GM18907 (cell line): ENCODE data around the gene DHRS7B.
A peak's percentile ranks its signal among the peaks of the same experiment; 100 is the strongest.
"Not testable (repeated sequence)": the region's sequence is repeated elsewhere in the genome, so short reads cannot be mapped to it uniquely, and the experiment has no call there.

Source experiments
- ATAC-seq: cut with Tn5 transposase; IDR thresholded peaks from one replicate; pipeline ENCODE4 v1.9.1; 2021; ENCODE audit warnings: mild to moderate bottlenecking, moderate library complexity; ENCODE audit not compliant: unreplicated experiment

The DHRS7B gene

GRCh38 chr17:21126645-21127508, at the start of gene DHRS7B:
TSS of gene DHRS7B (plus strand) at chr17:21126964. CDS start at chr17:21126972, 8 bp downstream.
- peak; percentile 95 for ATAC-seq

GRCh38 chr17:21077281-21077680, 49.5 kb upstream of the DHRS7B start:
- no peak for ATAC-seq

- ATAC-seq, result no peak
Observed at GRCh38 chr17:21078016-21078780, 48.6 kb upstream of the DHRS7B start.

- ATAC-seq, result no peak
Observed at GRCh38 chr17:21079196-21079595, 47.6 kb upstream of the DHRS7B start.

GRCh38 chr17:21082001-21082436, 44.7 kb upstream of the DHRS7B start:
- ATAC-seq, result no peak

- not testable (repeated sequence) for ATAC-seq
Observed at GRCh38 chr17:21085280-21085679, 41.5 kb upstream of the DHRS7B start.

- ATAC-seq, result no peak
Observed at GRCh38 chr17:21085707-21086106, 41.1 kb upstream of the DHRS7B start.

- ATAC-seq, result no peak
Observed at GRCh38 chr17:21089145-21089544, 37.6 kb upstream of the DHRS7B start.

GRCh38 chr17:21089933-21090901, 36.5 kb upstream of the DHRS7B start:
- ATAC-seq, result peak; percentile 64

GRCh38 chr17:21090902-21091618, 35.7 kb upstream of the DHRS7B start:
- ATAC-seq, result no peak

- ATAC-seq, result no peak
Observed at GRCh38 chr17:21094298-21094704, 32.5 kb upstream of the DHRS7B start.

- no peak for ATAC-seq
Observed at GRCh38 chr17:21095735-21096134, 31.0 kb upstream of the DHRS7B start.

GRCh38 chr17:21096874-21097273, 29.9 kb upstream of the DHRS7B start:
- no peak for ATAC-seq

GRCh38 chr17:21098934-21099689, 27.7 kb upstream of the DHRS7B start:
- ATAC-seq, result peak; percentile 96

- ATAC-seq, result no peak
Observed at GRCh38 chr17:21100636-21101035, 26.1 kb upstream of the DHRS7B start.

- no peak for ATAC-seq
Observed at GRCh38 chr17:21104608-21105007, 22.2 kb upstream of the DHRS7B start.

GRCh38 chr17:21105064-21105894, 21.5 kb upstream of the DHRS7B start:
- no peak for ATAC-seq

GRCh38 chr17:21106316-21106715, 20.4 kb upstream of the DHRS7B start:
- no peak for ATAC-seq
